Measurements from ENCODE around the gene AP1B1.

- TF ChIP-seq CTCF (CRISPR knock-in tag; IDR thresholded peaks at IDR 0.05) = no peak
- no peak for TF ChIP-seq ZBTB10 (CRISPR knock-in tag; IDR thresholded peaks at IDR 0.05; ENCODE audit: borderline replicate concordance)
- no peak for TF ChIP-seq ZNF263 (CRISPR knock-in tag; IDR thresholded peaks at IDR 0.05)
- no peak for TF ChIP-seq YY1 (IDR thresholded peaks at IDR 0.05; ENCODE audit: insufficient read depth, insufficient replicate concordance, low read depth, low read length)
- no peak for TF ChIP-seq ZNF713 (CRISPR knock-in tag; IDR thresholded peaks at IDR 0.05)
- TF ChIP-seq EZH2 (conservative IDR thresholded peaks at IDR 0.05; ENCODE audit: low read depth, low read length) = no peak
- no peak for TF ChIP-seq RXRA (CRISPR knock-in tag; IDR thresholded peaks at IDR 0.05)
- TF ChIP-seq, protein P1, sequence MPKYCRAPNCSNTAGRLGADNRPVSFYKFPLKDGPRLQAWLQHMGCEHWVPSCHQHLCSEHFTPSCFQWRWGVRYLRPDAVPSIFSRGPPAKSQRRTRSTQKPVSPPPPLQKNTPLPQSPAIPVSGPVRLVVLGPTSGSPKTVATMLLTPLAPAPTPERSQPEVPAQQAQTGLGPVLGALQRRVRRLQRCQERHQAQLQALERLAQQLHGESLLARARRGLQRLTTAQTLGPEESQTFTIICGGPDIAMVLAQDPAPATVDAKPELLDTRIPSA (CRISPR knock-in tag; IDR thresholded peaks at IDR 0.05; ENCODE audit: borderline replicate concordance) = no peak
- TF ChIP-seq, protein P2, sequence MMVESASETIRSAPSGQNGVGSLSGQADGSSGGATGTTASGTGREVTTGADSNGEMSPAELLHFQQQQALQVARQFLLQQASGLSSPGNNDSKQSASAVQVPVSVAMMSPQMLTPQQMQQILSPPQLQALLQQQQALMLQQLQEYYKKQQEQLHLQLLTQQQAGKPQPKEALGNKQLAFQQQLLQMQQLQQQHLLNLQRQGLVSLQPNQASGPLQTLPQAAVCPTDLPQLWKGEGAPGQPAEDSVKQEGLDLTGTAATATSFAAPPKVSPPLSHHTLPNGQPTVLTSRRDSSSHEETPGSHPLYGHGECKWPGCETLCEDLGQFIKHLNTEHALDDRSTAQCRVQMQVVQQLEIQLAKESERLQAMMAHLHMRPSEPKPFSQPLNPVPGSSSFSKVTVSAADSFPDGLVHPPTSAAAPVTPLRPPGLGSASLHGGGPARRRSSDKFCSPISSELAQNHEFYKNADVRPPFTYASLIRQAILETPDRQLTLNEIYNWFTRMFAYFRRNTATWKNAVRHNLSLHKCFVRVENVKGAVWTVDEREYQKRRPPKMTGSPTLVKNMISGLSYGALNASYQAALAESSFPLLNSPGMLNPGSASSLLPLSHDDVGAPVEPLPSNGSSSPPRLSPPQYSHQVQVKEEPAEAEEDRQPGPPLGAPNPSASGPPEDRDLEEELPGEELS (CRISPR knock-in tag; IDR thresholded peaks at IDR 0.05) = no peak
These were observed 355 bp upstream of the AP1B1 start for GRCh38 chr22:29388759-29389090.

All from HepG2 (cell line).